HCEC 1CT (cell line): ENCODE data around the gene AKAP6.
"Not testable (repeated sequence)": the region's sequence is repeated elsewhere in the genome, so short reads cannot be mapped to it uniquely, and the experiment has no call there.

Experiments
- DNase-seq: peaks from one replicate; pipeline ENCODE4 v3.0.0-alpha.2; 2017

AKAP6 gene

GRCh38 chr14:32545506-32546210 lies 216.6 kb downstream of the AKAP6 start:
- DNase-seq = no peak

GRCh38 chr14:32546246-32546645 lies 217.1 kb downstream of the AKAP6 start:
- DNase-seq = no peak

- no peak for DNase-seq
Observed at GRCh38 chr14:32552766-32553165, 223.7 kb downstream of the AKAP6 start.

- no peak for DNase-seq
Observed at GRCh38 chr14:32559048-32559447, 229.9 kb downstream of the AKAP6 start.

- DNase-seq = peak; percentile 16
Observed at GRCh38 chr14:32559590-32559989, 230.5 kb downstream of the AKAP6 start.

- DNase-seq = peak; percentile 78
Observed at GRCh38 chr14:32560209-32560857, 231.2 kb downstream of the AKAP6 start.

- peak; percentile 66 for DNase-seq
Observed at GRCh38 chr14:32561520-32561919, 232.4 kb downstream of the AKAP6 start.

GRCh38 chr14:32564596-32564995 lies 235.5 kb downstream of the AKAP6 start:
- no peak for DNase-seq

- DNase-seq = no peak
Observed at GRCh38 chr14:32565256-32565655, 236.2 kb downstream of the AKAP6 start.

- peak; percentile 76 for DNase-seq
Observed at GRCh38 chr14:32567543-32568384, 238.7 kb downstream of the AKAP6 start.

- no peak for DNase-seq
Observed at GRCh38 chr14:32571551-32571950, 242.5 kb downstream of the AKAP6 start.

- DNase-seq = no peak
Observed at GRCh38 chr14:32571995-32572866, 243.1 kb downstream of the AKAP6 start.

GRCh38 chr14:32572867-32573150 lies 243.7 kb downstream of the AKAP6 start:
- no peak for DNase-seq

- no peak for DNase-seq
Observed at GRCh38 chr14:32574269-32574668, 245.2 kb downstream of the AKAP6 start.

GRCh38 chr14:32576088-32576795 lies 247.1 kb downstream of the AKAP6 start:
- DNase-seq = peak; percentile 63

- DNase-seq = no peak
Observed at GRCh38 chr14:32576977-32577376, 247.9 kb downstream of the AKAP6 start.

GRCh38 chr14:32578181-32578580 lies 249.1 kb downstream of the AKAP6 start:
- DNase-seq = no peak

GRCh38 chr14:32583427-32583826 lies 254.3 kb downstream of the AKAP6 start:
- not testable (repeated sequence) for DNase-seq

GRCh38 chr14:32584079-32584478 lies 255.0 kb downstream of the AKAP6 start:
- no peak for DNase-seq

- no peak for DNase-seq
Observed at GRCh38 chr14:32587461-32587860, 258.4 kb downstream of the AKAP6 start.

GRCh38 chr14:32588448-32589320 lies 259.6 kb downstream of the AKAP6 start:
- peak; percentile 60 for DNase-seq
